ENCODE data around the gene ZNF385C.

Gene ZNF385C

GRCh38 chr17:42125565-42125964 lies 27.3 kb upstream of the ZNF385C start:
- in situ Hi-C loops (cut with HindIII; ENCODE audit: low sequenced_read_pairs), result loop anchor here (10.0 kb wide), 1 partner anchor 151 kb away; no protein-coding TSS in a partner anchor

GRCh38 chr17:42124256-42124655 lies 26.0 kb upstream of the ZNF385C start:
- in situ Hi-C loops (cut with HindIII; ENCODE audit: low sequenced_read_pairs), result loop anchor here (10.0 kb wide), 1 partner anchor 149 kb away; no protein-coding TSS in a partner anchor

- in situ Hi-C loops (cut with HindIII; ENCODE audit: low sequenced_read_pairs), result loop anchor here (10.0 kb wide), 1 partner anchor 148 kb away; no protein-coding TSS in a partner anchor
Observed at GRCh38 chr17:42122371-42123303, 24.4 kb upstream of the ZNF385C start, which contains the start of gene HSPB9. Gene HSPB9 (plus strand): TSS chr17:42122804. CDS start chr17:42122851, 47 bp downstream.

- in situ Hi-C loops (cut with HindIII; ENCODE audit: low sequenced_read_pairs), result loop anchor here (10.0 kb wide), 1 partner anchor 146 kb away; no protein-coding TSS in a partner anchor
Observed at GRCh38 chr17:42120770-42121769, 22.8 kb upstream of the ZNF385C start, which contains the start of gene KAT2A. Gene KAT2A (minus strand): TSS chr17:42121367. CDS start chr17:42121304, 63 bp downstream.

- in situ Hi-C loops (cut with HindIII; ENCODE audit: low sequenced_read_pairs), result loop anchor here (10.0 kb wide), 1 partner anchor 145 kb away; no protein-coding TSS in a partner anchor
Observed at GRCh38 chr17:42120161-42120769, 22.0 kb upstream of the ZNF385C start.

- in situ Hi-C loops (cut with HindIII; ENCODE audit: low sequenced_read_pairs), result no loop called here
Observed at GRCh38 chr17:42119301-42119700, 21.0 kb upstream of the ZNF385C start.

GRCh38 chr17:42118545-42118944 lies 20.3 kb upstream of the ZNF385C start:
- in situ Hi-C loops (cut with HindIII; ENCODE audit: low sequenced_read_pairs), result no loop called here

- in situ Hi-C loops (cut with HindIII; ENCODE audit: low sequenced_read_pairs), result no loop called here
Observed at GRCh38 chr17:42118126-42118510, 19.8 kb upstream of the ZNF385C start.

GRCh38 chr17:42117397-42118125 lies 19.3 kb upstream of the ZNF385C start:
- in situ Hi-C loops (cut with HindIII; ENCODE audit: low sequenced_read_pairs), result no loop called here

- in situ Hi-C loops (cut with HindIII; ENCODE audit: low sequenced_read_pairs), result no loop called here
Observed at GRCh38 chr17:42116705-42117396, 18.6 kb upstream of the ZNF385C start.

- in situ Hi-C loops (cut with HindIII; ENCODE audit: low sequenced_read_pairs), result no loop called here
Observed at GRCh38 chr17:42114118-42114517, 15.8 kb upstream of the ZNF385C start.

GRCh38 chr17:42113293-42114069 lies 15.2 kb upstream of the ZNF385C start:
- in situ Hi-C loops (cut with HindIII; ENCODE audit: low sequenced_read_pairs), result no loop called here

GRCh38 chr17:42112552-42113176 lies 14.4 kb upstream of the ZNF385C start, which contains the start of gene DHX58:
Gene DHX58 (minus strand): TSS chr17:42112714. CDS start chr17:42111892, 822 bp downstream.
- in situ Hi-C loops (cut with HindIII; ENCODE audit: low sequenced_read_pairs), result no loop called here

- in situ Hi-C loops (cut with HindIII; ENCODE audit: low sequenced_read_pairs), result no loop called here
Observed at GRCh38 chr17:42111871-42112551, 13.7 kb upstream of the ZNF385C start.

- in situ Hi-C loops (cut with HindIII; ENCODE audit: low sequenced_read_pairs), result no loop called here
Observed at GRCh38 chr17:42111265-42111636, 13.0 kb upstream of the ZNF385C start.

- in situ Hi-C loops (cut with HindIII; ENCODE audit: low sequenced_read_pairs), result no loop called here
Observed at GRCh38 chr17:42110301-42111264, 12.3 kb upstream of the ZNF385C start.

Measured in endothelial cell of hepatic sinusoid (primary cell).